GDM1 (cell line): ENCODE data around the gene ZNF133.

Experiments used
- DNase-seq: peaks from one replicate; lab custom pipeline; 2025; lab: John Stamatoyannopoulos, UW

ZNF133 gene

DNA sequence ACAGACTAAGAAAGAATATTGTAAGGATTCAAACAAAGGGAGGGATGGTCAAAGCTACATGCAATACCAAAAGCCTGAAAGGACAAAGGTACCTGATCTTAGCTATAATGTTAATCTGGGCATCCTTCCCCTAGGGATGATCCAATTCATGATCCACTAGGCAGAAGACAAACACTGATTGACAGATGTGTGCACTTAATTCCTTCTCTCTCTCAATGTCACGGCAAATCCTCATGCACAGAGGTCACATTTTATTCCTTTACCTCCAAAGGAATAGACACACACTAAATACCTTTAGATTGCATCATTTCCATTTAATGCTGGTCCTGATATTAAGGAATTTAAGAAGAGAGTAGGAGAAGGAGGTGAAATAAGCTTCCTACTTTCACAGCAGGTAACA lies 73.4 kb downstream of the ZNF133 start:
- DNase-seq: no peak

DNA sequence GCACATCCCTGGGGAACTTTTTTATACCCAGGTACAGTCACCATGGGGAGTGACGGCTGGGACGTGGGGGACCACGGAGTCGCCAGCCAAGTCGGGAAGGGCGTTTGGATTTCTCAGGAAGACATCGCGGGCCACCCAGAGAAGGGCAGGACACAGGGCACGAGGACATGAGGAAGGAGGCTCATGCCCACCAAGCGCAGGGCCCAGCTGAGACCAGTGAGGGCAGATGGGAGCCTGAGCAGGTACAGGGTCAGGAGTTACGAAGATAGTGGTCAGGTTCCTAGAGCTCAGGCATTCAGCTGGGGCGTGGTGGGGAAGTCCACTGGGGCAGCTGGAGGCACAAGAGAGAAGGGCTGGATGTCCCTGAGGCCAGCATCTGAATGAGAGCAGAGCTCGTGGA lies 74.6 kb downstream of the ZNF133 start:
- DNase-seq: no peak

DNA sequence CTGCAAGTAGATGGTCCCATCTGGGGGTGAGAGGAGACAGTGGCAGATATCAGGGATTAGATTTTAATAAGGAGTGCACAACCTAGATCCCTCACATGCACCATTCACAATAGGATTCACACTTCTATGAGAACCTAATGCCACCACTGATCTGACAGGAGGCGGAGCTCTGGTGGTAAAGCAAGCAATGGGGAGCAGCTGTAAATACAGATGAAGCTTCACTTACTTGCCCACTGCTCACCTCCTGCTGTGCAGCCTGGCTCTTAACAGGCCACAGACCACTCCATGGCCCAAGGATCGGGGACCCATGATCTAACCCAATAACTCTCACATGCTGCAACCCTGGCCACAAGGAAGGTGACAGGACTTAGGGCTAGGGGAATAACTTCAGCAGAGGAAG lies 75.4 kb downstream of the ZNF133 start:
- no peak for DNase-seq

DNA sequence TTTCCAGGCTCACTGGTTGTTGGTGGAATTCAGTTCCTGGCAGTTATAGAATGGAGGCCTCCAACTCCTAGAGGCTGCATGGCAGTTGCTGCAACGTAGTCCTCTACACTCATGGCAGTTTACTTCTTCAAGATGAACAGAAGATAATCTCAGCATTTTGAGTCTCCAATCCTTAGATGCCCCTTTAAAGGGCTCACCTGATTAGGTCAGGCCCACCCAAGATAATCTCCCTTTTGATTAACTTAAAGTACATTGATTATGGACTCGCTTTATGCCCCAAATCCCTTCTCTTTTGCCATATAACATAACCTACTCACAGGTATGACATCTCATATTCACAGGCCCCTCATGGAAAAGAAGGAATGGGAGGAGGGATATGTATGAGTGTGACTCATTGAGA lies 76.4 kb downstream of the ZNF133 start:
- no peak for DNase-seq
